Activated T-helper 1 cell treated with anti-CD3 and anti-CD28 coated beads, Interleukin-12 subunit alpha, Interleukin-12 subunit beta, Interleukin-2, Interleukin-4 antibody, amounts not matched to agents 30 ng/mL and 10 ng/mL and 1 ng/mL, durations not matched to agents 14 hours and 24 hours and 36 hours (primary cell): ENCODE measurements around the gene PUM2. TPM values are rescaled to one million over a fixed set of nuclear protein-coding genes. Genes with fewer than 3 reads are reported as not detected.

Source experiments
- DNase-seq: peaks from one replicate; pipeline ENCODE4 v3.0.0; 2021; ENCODE audit warnings: low spot score
- H3K27ac Mint-ChIP-seq: one replicate; pipeline ENCODE4 v1.8.0; 2021; ENCODE audit warnings: mild to moderate bottlenecking, mixed read lengths
- H3K27me3 Mint-ChIP-seq: one replicate; pipeline ENCODE4 v1.8.0; 2022; ENCODE audit warnings: mild to moderate bottlenecking, moderate library complexity, mixed read lengths; ENCODE audit not compliant: insufficient read depth
- H3K36me3 Mint-ChIP-seq: one replicate; pipeline ENCODE4 v1.8.0; 2021; ENCODE audit warnings: low read depth, mixed read lengths
- H3K4me1 Mint-ChIP-seq: one replicate; pipeline ENCODE4 v1.8.0; 2021; ENCODE audit warnings: low read depth, mixed read lengths
- H3K4me3 Mint-ChIP-seq: one replicate; pipeline ENCODE4 v1.8.0; 2021; ENCODE audit warnings: mild to moderate bottlenecking, moderate library complexity, mixed read lengths
- H3K9me3 Mint-ChIP-seq: one replicate; pipeline ENCODE4 v1.8.0; 2021; ENCODE audit warnings: mixed read lengths
- intact Hi-C: fragments of 100-400 bp; cut with micrococcal nuclease; formaldehyde crosslinking; loops from one replicate; pipeline ENCODE4 v1.15.1; 2024
- total RNA-seq: library from RNA; stranded (reverse); gene quantifications from 2 replicates; pipeline ENCODE4 v1.2.3, GENCODE V29; 2022

Gene PUM2
- total RNA-seq, 1 donor from 2014 or later = 125 TPM

DNA sequence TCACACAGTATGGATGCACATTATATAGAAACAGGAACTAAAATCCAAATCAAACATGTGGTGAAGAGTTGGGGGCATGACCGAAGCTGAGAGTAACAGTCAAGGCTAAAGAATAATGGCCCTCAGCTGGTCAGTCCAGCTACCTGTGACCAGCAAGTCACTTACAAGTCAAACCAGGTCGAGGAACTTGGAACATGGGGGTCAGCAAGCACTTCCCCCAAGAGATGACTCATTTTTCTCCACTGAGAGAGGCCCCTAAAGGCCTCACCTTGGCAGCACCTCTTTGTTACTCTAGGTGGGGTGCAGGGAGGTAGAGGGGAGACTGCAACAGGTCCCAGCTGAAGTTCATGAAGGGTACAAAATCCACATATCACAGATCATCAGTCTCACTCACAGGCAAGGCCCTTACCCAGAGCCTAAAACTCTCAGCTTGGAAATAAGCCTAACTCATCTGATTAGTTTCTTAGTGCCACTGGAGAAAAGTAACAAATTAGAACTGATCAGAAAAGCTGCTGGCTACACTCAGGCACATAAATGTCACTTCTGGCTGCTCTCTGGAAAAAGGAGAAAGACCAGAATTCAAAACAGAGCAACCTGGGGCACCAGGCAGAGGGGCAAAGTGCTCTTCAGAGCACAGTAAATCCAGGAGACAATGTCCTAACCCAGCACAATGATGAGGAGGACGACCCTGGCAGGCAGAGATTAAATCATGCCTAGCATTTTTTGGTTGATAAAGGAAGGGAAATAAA is 129.7 kb downstream of the PUM2 start:
- Mint-ChIP-seq H3K36me3 (no peaks in the 10 kb centered on the region), H3K4me3 (no peak overlapping the region), H3K27me3 (peaks cover 40% of the 10 kb centered on the region), H3K9me3 (no peaks in the 10 kb centered on the region), H3K4me1 (no peaks in the 10 kb centered on the region), H3K27ac (no peak overlapping the region)
- no peak for DNase-seq
- intact Hi-C loops = loop anchor here (10.0 kb wide), 1 partner anchor 434 kb away; the partner anchor contains the start of gene HS1BP3

DNA sequence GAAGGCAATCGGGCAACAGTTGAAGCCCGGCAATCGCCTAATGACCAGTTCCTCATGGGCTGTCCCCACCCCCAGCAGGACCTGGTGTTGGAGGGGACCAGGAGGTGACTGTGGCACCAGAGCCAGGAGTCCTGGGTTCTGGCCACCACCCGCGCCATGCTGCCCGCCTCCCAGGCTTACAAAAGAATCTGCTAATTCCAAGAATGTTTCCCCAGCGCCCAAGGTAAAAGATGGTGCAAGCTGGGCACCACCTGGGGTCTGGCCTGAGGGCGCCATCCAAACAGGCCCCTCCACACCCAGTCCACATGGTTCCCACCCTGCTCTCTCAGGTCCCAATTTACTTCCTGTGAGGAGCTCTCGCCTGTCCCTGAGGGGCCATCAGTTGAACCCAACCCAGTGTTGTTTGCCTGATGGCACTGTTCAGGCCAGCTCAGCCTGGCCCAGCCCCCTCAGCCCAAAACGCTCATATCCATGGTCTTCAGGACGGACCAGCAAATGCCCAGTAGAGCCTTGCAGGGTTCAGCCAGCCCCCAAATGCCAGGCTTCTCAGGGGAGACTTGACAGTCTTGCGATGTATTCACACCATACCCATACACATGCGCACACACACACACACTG is 130.8 kb downstream of the PUM2 start:
- Mint-ChIP-seq H3K4me3 (no peak overlapping the region), H3K9me3 (no peaks in the 10 kb centered on the region), H3K27ac (no peak overlapping the region), H3K4me1 (no peaks in the 10 kb centered on the region), H3K36me3 (no peaks in the 10 kb centered on the region), H3K27me3 (peaks cover 33% of the 10 kb centered on the region)
- DNase-seq = no peak
- intact Hi-C loops = loop anchor here (10.0 kb wide), 1 partner anchor 435 kb away; the partner anchor contains the start of gene HS1BP3

DNA sequence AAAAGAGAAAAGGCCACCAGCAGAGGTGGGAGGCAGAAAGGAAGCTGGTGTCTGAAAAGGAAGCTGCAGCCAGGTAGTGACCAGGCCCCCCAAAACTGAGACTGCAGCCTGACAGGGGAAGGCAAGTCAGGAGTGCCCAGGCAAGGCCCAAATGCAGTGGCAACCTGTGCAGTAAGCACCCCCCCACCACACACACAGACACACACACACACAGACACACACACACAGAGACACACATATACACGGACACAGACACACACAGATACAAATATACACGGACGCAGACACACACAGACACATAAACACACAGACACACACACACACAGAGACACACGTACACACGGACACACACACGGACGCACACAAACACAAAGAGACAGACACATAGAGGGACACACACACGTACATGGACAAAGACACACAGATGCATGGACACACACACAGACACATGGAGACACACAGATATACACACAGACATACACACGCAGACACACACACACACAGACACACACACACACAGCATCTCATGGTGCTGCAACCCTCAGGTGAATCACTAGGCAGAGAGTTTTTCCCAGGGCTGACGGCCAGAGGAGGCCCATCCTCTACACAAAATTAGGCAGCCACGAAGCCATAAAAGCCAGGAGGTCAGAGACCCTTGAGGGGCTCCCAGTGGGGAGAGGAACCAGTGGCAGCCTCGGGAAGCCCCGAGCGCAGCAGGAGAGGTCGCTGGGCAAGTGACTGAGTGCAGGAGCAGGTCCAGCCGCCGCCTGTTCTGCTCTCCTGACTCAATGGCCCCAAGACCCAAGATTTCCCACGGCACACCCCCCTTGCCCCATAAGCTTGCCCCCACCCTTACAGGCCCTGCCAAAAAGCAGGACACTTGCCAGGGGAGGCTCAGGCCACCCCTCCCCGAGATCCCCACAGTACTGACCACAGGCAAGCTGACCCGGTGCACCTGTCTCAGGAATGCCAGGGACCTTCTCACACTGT is 132.0 kb downstream of the PUM2 start:
- intact Hi-C loops = no loop called here
- Mint-ChIP-seq H3K36me3 (no peaks in the 10 kb centered on the region), H3K27ac (no peak overlapping the region), H3K27me3 (peaks cover 37% of the 10 kb centered on the region), H3K9me3 (no peaks in the 10 kb centered on the region), H3K4me3 (no peak overlapping the region), H3K4me1 (no peaks in the 10 kb centered on the region)
- no peak for DNase-seq

DNA sequence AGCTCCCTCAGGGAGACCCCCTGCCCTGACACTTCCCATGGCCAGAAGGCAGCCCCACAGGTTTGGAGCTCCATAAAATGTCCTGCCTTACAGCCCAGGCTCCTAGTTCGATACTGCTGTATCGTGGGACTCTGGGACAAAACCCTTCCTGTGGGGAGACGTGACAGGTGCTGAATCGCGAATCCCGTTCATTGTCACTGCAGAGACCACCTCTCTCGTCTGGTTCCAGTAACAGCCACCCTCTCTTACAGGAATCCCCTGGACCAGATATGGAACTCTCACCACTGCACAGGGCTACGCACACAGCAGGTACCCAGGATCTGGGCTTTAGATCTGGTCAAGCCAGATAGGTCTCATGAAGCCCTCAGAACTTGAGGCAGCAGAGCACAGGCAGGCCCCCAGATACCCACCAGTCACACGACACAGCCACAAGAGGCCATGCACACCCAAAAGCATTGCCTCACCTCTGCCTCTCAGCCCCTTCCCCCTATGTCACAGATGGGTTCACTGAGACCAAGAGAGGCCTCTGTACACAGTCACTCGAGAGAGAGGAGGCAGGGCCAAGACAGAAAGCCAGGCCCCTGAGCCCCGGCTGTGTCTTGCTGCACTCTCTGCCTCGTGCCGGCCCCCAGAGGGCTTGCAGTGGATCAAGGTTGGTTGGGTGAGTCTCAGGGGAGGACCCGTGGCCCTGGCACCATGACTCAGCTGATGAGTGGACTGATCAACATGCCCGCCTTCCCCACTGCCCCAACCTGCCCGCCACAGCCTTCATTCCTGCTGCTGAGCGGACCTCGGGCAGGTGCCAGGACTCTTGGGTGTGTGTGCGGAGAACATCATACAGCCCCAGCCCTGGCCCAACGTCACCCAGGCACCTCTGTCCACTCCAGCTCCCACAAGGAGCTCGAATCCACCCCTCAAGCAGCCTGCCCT is 133.3 kb downstream of the PUM2 start:
- DNase-seq = no peak
- no peaks in the 10 kb centered on the region for H3K9me3 Mint-ChIP-seq
- H3K27ac Mint-ChIP-seq = no peak overlapping the region
- H3K27me3 Mint-ChIP-seq = peaks cover 29% of the 10 kb centered on the region
- no peaks in the 10 kb centered on the region for H3K36me3 Mint-ChIP-seq
- intact Hi-C loops = no loop called here
- H3K4me3 Mint-ChIP-seq = no peak overlapping the region
- no peaks in the 10 kb centered on the region for H3K4me1 Mint-ChIP-seq

DNA sequence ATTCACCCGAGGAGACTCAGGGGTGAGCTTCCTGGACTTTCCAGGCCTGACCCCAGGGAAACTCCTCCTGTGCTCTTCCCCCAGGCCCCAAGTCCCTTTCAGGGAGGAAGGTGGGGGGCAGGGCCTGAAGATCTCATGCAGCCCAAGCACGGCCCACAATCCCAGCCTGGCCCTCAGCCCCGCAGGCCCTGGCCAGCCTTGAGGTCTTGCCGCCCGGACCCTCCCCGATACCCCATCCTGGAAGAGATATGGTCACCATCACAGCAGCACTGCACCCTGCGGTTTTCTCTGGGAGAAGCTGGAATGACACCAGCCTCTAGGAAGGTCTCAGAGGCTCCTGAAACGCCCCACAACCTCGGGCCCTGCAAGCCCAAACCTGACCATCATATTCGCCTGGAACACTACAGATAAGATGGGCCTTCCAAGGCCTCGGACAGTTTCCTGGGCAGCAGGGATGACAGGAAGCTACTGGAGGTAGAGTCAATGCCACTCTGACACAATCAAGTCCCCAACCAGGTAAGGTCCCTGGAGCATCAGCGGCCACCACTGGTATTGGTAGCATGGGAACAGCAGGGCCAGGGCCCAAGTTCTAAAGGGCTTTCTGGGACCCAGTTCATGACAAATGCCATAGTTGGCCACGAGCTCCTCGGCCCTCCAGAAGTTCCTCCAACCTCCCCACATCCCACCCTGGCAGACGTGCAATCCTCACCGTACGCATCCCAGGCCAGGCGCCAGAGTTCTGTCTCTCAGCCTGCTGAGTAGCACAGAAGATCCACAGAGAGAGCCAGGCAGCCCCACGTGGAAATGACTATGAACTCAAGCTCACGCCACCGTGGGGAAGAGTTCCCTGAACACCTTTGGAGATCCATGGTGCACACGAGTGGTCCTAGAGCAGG is 134.3 kb downstream of the PUM2 start:
- H3K27me3 Mint-ChIP-seq = peaks cover 19% of the 10 kb centered on the region
- no peak for DNase-seq
- no peak overlapping the region for H3K4me3 Mint-ChIP-seq
- H3K4me1 Mint-ChIP-seq = no peaks in the 10 kb centered on the region
- H3K36me3 Mint-ChIP-seq = no peaks in the 10 kb centered on the region
- no peaks in the 10 kb centered on the region for H3K9me3 Mint-ChIP-seq
- H3K27ac Mint-ChIP-seq = no peak overlapping the region
- intact Hi-C loops = no loop called here

DNA sequence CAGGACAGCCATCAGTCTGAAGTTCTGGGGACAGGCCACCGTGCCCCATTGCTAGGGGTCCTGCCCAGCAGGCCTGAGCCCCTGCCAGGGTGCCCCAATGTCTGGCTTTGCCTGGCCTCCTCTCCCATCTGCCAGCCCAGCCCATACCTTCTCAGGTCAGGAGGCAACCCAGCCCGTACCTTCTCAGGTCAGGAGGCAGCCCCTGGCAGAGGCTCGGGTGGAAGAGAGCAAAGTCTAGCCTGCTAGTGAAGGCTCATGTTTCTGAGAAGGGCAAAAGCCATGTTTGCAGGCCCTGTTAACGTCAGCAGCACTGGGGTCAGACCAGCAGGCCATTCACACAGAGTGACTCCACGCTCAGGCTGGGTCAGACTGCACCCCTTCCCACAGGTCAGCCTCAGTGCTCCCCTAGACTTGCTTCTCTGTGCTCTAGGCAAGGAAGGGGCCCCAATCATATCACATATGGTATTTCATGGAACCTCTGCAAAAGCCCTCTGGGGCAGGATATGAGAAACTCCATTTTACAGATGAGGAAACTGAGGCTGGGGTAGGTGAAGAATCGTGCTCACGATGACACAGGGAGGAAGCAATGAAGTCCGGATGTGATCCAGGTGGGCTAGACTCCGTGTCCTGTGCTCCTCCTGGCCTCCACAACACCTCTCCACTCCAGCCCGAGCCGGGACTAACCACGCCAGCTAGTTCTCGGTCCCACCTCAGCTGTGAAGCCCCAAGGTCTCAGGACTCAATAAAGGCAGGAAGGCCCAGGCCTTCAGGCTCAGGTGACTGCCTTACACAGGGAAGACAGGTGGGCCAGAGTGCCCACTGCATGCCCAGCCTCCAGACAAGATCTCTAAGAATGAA is 135.2 kb downstream of the PUM2 start:
- Mint-ChIP-seq H3K27me3 (peaks cover 10% of the 10 kb centered on the region), H3K4me3 (no peak overlapping the region), H3K36me3 (no peaks in the 10 kb centered on the region), H3K4me1 (no peaks in the 10 kb centered on the region), H3K9me3 (no peaks in the 10 kb centered on the region), H3K27ac (no peak overlapping the region)
- DNase-seq = no peak
- intact Hi-C loops = no loop called here

DNA sequence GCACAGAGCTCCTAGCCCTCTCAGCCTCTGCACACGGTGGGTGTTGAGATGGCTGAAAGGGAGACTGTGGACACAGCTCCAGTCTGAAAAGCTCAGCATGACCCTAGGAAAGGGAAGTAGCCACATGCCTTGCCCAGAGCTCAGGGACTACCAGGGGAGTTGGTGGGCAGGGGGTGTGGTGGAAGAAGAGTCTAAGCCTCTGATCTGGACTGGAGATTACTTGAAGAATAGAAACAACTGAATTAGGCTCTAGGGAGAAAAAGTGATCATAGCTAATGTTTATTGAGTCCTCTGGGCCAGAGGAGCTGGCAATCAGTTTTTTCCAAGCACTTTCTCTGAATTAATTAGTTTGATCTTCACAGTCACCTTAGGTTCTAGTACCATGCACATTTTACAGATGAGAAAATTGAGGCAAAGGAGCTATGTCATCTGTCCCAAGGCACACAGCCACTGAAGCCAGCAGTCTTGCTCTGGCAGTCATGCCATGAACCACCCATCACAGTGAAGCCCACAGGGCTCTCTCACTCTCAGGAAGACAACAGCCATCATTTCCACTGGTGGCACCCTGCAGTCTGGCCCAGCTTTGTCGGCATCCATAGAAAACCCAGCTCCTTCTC is 136.0 kb downstream of the PUM2 start:
- Mint-ChIP-seq H3K4me1 (no peaks in the 10 kb centered on the region), H3K27me3 (peaks cover 4% of the 10 kb centered on the region), H3K4me3 (no peak overlapping the region), H3K27ac (no peak overlapping the region), H3K9me3 (no peaks in the 10 kb centered on the region), H3K36me3 (no peaks in the 10 kb centered on the region)
- DNase-seq = no peak
- intact Hi-C loops = no loop called here

DNA sequence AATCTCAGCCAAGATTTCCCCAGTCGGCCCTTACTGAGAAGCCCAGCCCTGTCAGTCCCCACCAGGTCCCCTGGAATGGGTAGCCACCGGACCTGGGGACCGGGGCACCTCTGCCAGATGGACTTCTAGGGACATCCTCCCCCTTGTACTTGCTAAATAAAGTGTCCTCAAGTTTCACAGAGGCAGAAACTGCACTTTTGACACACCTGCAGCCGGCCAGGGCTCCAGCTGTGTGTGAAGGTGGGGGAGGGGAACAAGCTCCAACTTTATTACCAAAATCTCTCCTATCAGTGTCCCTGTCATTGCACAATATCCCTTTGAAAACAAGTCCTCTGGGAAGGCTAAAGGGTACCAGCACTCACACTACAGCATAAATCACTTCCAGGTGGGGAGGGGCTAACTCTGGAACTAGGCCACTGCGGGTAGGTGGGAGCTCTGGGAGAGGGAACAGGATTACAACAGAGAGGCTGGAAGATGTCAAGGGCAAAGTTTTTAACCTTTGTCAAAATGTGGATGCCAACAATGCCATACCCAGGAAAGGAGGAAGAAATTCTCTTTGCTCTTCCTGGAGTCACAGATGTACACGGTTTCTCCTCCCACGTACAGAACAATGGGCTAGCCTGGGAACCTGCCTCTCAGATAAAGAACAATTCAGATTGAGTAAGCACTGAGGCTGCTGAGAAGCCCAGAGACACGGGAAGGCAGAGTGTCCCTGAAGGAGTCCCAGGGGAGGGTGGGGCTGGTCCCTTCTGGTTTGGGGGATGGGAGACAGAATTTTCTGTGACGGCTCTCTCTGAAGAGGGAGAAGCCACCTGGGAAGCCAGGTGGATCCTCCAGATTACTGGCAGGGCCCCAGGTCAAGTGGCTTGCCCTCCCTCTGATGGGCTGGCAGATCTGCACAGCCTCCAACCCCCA is 136.7 kb downstream of the PUM2 start:
- Mint-ChIP-seq H3K9me3 (no peaks in the 10 kb centered on the region), H3K27me3 (peaks cover 4% of the 10 kb centered on the region), H3K4me1 (no peaks in the 10 kb centered on the region), H3K27ac (no peak overlapping the region), H3K4me3 (no peak overlapping the region), H3K36me3 (no peaks in the 10 kb centered on the region)
- no peak for DNase-seq
- intact Hi-C loops = no loop called here

DNA sequence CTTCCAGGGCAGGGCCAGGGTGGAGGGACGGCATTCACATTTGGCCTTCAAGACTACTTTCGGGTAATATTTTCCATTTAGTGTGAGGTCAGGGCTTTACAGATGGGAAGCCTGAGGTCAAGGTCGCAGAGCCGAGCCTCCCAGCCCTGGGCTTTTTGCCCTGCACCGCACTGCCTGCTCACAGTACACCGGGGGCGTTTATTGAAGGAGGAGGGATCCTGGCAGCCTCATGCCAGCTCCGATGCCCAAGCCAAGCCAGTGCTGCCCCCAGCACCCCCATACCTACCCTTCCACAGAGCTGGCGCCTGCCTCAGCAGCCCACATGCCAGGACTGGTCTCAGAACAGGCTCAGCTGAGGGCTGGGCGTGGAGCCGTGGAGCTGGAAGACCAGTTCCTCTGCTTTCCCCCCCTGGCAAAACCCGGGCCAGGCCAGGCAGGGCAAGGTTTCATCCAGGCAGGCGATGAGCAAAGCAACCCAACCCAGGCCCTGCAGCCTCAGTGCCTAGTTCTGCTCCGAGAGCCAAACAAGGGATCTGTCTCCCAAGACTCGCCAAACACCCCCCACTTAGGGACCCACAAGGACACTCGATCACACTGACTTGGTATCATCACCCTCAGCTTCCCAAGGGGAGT is 137.7 kb downstream of the PUM2 start:
- H3K4me1 Mint-ChIP-seq = no peaks in the 10 kb centered on the region
- H3K4me3 Mint-ChIP-seq = no peak overlapping the region
- intact Hi-C loops = no loop called here
- H3K27ac Mint-ChIP-seq = no peak overlapping the region
- H3K36me3 Mint-ChIP-seq = no peaks in the 10 kb centered on the region
- peaks cover 4% of the 10 kb centered on the region for H3K27me3 Mint-ChIP-seq
- H3K9me3 Mint-ChIP-seq = no peaks in the 10 kb centered on the region
- DNase-seq = no peak
